OCI-LY1 (cell line): ENCODE results near the gene UGT1A5.

Experiments
- CTCF ChIP-seq: fragments of 200-600 bp; sonication (generic), shearing (Covaris generic); IDR thresholded peaks from 2 replicates; pipeline ENCODE4 v1.5.1; 2017; ENCODE audit warnings: mild to moderate bottlenecking, antibody characterized with exemption, low read length, moderate library complexity, mixed read lengths
- EZH2 ChIP-seq: fragments of 200-600 bp; sonication (generic), shearing (Covaris generic); IDR thresholded peaks from 2 replicates; pipeline ENCODE4 v1.8.0; 2017; ENCODE audit warnings: borderline replicate concordance, mixed run types, mild to moderate bottlenecking, antibody characterized with exemption, low read length, moderate library complexity, mixed read lengths

GRCh38 chr2:233691443-233692433 lies 21.0 kb upstream of the UGT1A5 start:
- no peak for TF ChIP-seq CTCF
- no peak for TF ChIP-seq EZH2
